H9 (cell line): ENCODE measurements around the gene CER1. TPM values are rescaled to one million over a fixed set of nuclear protein-coding genes. Genes with fewer than 3 reads are reported as not detected.

Source experiments
- DNase-seq: peaks from one replicate; pipeline ENCODE4 v3.0.0-alpha.2; 2017
- H2AFZ ChIP-seq: one replicate; pipeline ENCODE4 v1.6.1; 2013; ENCODE audit warnings: mild to moderate bottlenecking, low read length, control low read depth, moderate library complexity
- H2AK5ac ChIP-seq: 2 replicates; pipeline ENCODE4 v1.6.1; 2013; ENCODE audit warnings: low read length, control low read depth, mixed read lengths; ENCODE audit not compliant: insufficient read length
- H2BK120ac ChIP-seq: one replicate; pipeline ENCODE4 v1.6.1; 2013; ENCODE audit warnings: low read depth, mild to moderate bottlenecking, low read length, control low read depth, inconsistent platforms; ENCODE audit not compliant: poor library complexity, severe bottlenecking
- H2BK12ac ChIP-seq: 2 replicates; pipeline ENCODE4 v1.6.1; 2013; ENCODE audit warnings: low read length, control low read depth, mixed read lengths, low read depth; ENCODE audit not compliant: insufficient read length
- H2BK15ac ChIP-seq: 2 replicates; pipeline ENCODE4 v1.6.1; 2013; ENCODE audit warnings: low read depth, low read length, control low read depth
- H2BK20ac ChIP-seq: one replicate; pipeline ENCODE4 v1.6.1; 2013; ENCODE audit warnings: low read depth, mild to moderate bottlenecking, low read length, control low read depth, inconsistent platforms; ENCODE audit not compliant: poor library complexity, severe bottlenecking
- H2BK5ac ChIP-seq: 2 replicates; pipeline ENCODE4 v1.6.1; 2013; ENCODE audit warnings: low read length, control low read depth, mixed read lengths; ENCODE audit not compliant: insufficient read length
- H3K14ac ChIP-seq: 2 replicates; pipeline ENCODE4 v1.6.1; 2013; ENCODE audit warnings: low read length, control low read depth; ENCODE audit not compliant: insufficient read depth
- H3K18ac ChIP-seq: 2 replicates; pipeline ENCODE4 v1.6.1; 2013; ENCODE audit warnings: low read depth, mild to moderate bottlenecking, mixed read lengths, low read length, control low read depth; ENCODE audit not compliant: insufficient read length
- H3K23ac ChIP-seq: 2 replicates; pipeline ENCODE4 v1.6.1; 2013; ENCODE audit warnings: low read length, control low read depth, mixed read lengths, low read depth; ENCODE audit not compliant: insufficient read length
- H3K23me2 ChIP-seq: 2 replicates; pipeline ENCODE4 v1.6.1; 2013; ENCODE audit warnings: low read depth, mild to moderate bottlenecking, mixed read lengths, low read length, control low read depth; ENCODE audit not compliant: insufficient read length, poor library complexity, severe bottlenecking
- H3K27ac ChIP-seq: 2 replicates; pipeline ENCODE4 v1.5.1; 2013; ENCODE audit warnings: low read length, control low read depth, mixed read lengths, low read depth; ENCODE audit not compliant: insufficient read length
- H3K27me3 ChIP-seq: 2 replicates; pipeline ENCODE4 v1.6.1; 2013; ENCODE audit warnings: low read length, control low read depth, inconsistent platforms; ENCODE audit not compliant: insufficient read depth
- H3K4ac ChIP-seq: 2 replicates; pipeline ENCODE4 v1.6.1; 2013; ENCODE audit warnings: low read depth, mild to moderate bottlenecking, control low read depth, inconsistent platforms, low read length, moderate library complexity
- H3K4me1 ChIP-seq: 2 replicates; pipeline ENCODE4 v1.6.1; 2013; ENCODE audit warnings: low read length, control low read depth, inconsistent platforms; ENCODE audit not compliant: insufficient read depth
- H3K4me2 ChIP-seq: 2 replicates; pipeline ENCODE4 v1.6.1; 2013; ENCODE audit warnings: low read length, control low read depth, mixed read lengths; ENCODE audit not compliant: insufficient read length, insufficient read depth
- H3K56ac ChIP-seq: 2 replicates; pipeline ENCODE4 v1.6.1; 2013; ENCODE audit warnings: low read depth, mild to moderate bottlenecking, mixed read lengths, low read length, control low read depth; ENCODE audit not compliant: insufficient read length
- H3K79me1 ChIP-seq: 2 replicates; pipeline ENCODE4 v1.6.1; 2013; ENCODE audit warnings: low read depth, mild to moderate bottlenecking, moderate library complexity, low read length, control low read depth, inconsistent platforms; ENCODE audit not compliant: insufficient read depth, poor library complexity, severe bottlenecking
- H3K79me2 ChIP-seq: 2 replicates; pipeline ENCODE4 v1.6.1; 2013; ENCODE audit warnings: low read length, control low read depth, inconsistent platforms; ENCODE audit not compliant: insufficient read depth
- H3K9ac ChIP-seq: 2 replicates; pipeline ENCODE4 v1.6.1; 2013; ENCODE audit warnings: low read length, control low read depth, mixed read lengths; ENCODE audit not compliant: insufficient read length; ENCODE audit errors: extremely low read depth
- H3K9me3 ChIP-seq: one replicate; pipeline ENCODE4 v1.6.1; 2013; ENCODE audit warnings: low read depth, low read length, inconsistent platforms; ENCODE audit not compliant: control insufficient read depth
- H3T11ph ChIP-seq: one replicate; pipeline ENCODE4 v1.6.1; 2013; ENCODE audit warnings: mild to moderate bottlenecking, low read length, control low read depth, inconsistent platforms
- H4K20me1 ChIP-seq: one replicate; pipeline ENCODE4 v1.6.1; 2013; ENCODE audit not compliant: control insufficient read depth, insufficient read length, insufficient read depth
- H4K5ac ChIP-seq: 2 replicates; pipeline ENCODE4 v1.6.1; 2013; ENCODE audit warnings: low read depth, mild to moderate bottlenecking, mixed read lengths, low read length, control low read depth; ENCODE audit not compliant: insufficient read length
- H4K8ac ChIP-seq: replicated peaks from 2 replicates; pipeline ENCODE4 v1.6.1; 2013; ENCODE audit warnings: low read length, control low read depth, mixed read lengths, low read depth; ENCODE audit not compliant: insufficient read length
- H4K91ac ChIP-seq: 2 replicates; pipeline ENCODE4 v1.6.1; 2013; ENCODE audit warnings: low read depth, mild to moderate bottlenecking, moderate library complexity, mixed read lengths, low read length, control low read depth; ENCODE audit not compliant: insufficient read length
- H3K27ac Mint-ChIP-seq, 3 experiments: 2 replicates in 2 of 3; 3 replicates in 1 of 3; pipeline ENCODE4 v1.8.0; 2020 to 2021; ENCODE audit warnings: mixed read lengths in 3 of 3, mild to moderate bottlenecking in 1 of 3, moderate library complexity in 1 of 3
- H3K27me3 Mint-ChIP-seq: 2 replicates; pipeline ENCODE4 v1.8.0; 2021; ENCODE audit warnings: low read depth, mild to moderate bottlenecking, moderate library complexity, mixed read lengths
- H3K36me3 Mint-ChIP-seq, 3 experiments: 2 replicates in 2 of 3; 3 replicates in 1 of 3; pipeline ENCODE4 v1.8.0; 2020 to 2021; ENCODE audit warnings: low read depth in 3 of 3, mixed read lengths in 3 of 3; ENCODE audit not compliant: insufficient read depth in 1 of 3
- H3K4me1 Mint-ChIP-seq, 2 experiments: 2 replicates each; pipeline ENCODE4 v1.8.0; 2020; ENCODE audit warnings: mixed read lengths in 2 of 2
- H3K4me3 Mint-ChIP-seq, 2 experiments: 2 replicates in 1 of 2; 3 replicates in 1 of 2; pipeline ENCODE4 v1.8.0; 2020 to 2021; ENCODE audit warnings: mild to moderate bottlenecking in 2 of 2, mixed read lengths in 2 of 2, moderate library complexity in 1 of 2
- H3K9me3 Mint-ChIP-seq, 2 experiments: 2 replicates in 1 of 2; 3 replicates in 1 of 2; pipeline ENCODE4 v1.8.0; 2020; ENCODE audit warnings: mild to moderate bottlenecking in 2 of 2, mixed read lengths in 2 of 2, moderate library complexity in 1 of 2
- CTCF ChIP-seq: fragments of 200-600 bp; sonication (generic); conservative IDR thresholded peaks from 3 replicates; pipeline ENCODE4 v1.8.0; 2021; ENCODE audit warnings: antibody characterized with exemption, mild to moderate bottlenecking
- WGBS: extraction: QIAGEN DNeasy Blood & Tissue Kit; methylation state at CpG from one replicate; pipeline ENCODE4 v1.1.7; 2013; ENCODE audit warnings: missing lambda C conversion rate, low lambda C conversion rate, mixed read lengths; ENCODE audit not compliant: insufficient read length; ENCODE audit errors: extremely low coverage; 5-methylcytosine and 5-hydroxymethylcytosine counted together
- total RNA-seq: library from RNA; stranded (reverse); gene quantifications from 2 replicates; pipeline ENCODE4 v1.2.1, GENCODE V29; 2021

The CER1 gene
- total RNA-seq, 1 experiment from 2014 or later, result 22.3 TPM

- no peak overlapping the region for H3K4ac ChIP-seq
- H3K23ac ChIP-seq, result no peak overlapping the region
- no peaks in the 10 kb centered on the region for H3K27me3 ChIP-seq
- no peak overlapping the region for H3K27ac Mint-ChIP-seq
- H3K4me2 ChIP-seq, result no peak overlapping the region
- H2BK5ac ChIP-seq, result no peak overlapping the region
- H3K18ac ChIP-seq, result no peak overlapping the region
- H3K79me1 ChIP-seq, result no peaks in the 10 kb centered on the region
- peaks cover 0 to 9% (median 0%) of the 10 kb centered on the region in 3 experiments; a peak in 4 of 7 replicates for H3K36me3 Mint-ChIP-seq
- H2AK5ac ChIP-seq, result no peak overlapping the region
- DNase-seq, result no peak
- no peaks in the 10 kb centered on the region for H3K27me3 Mint-ChIP-seq
- no peak overlapping the region for H4K8ac ChIP-seq
- no peak overlapping the region for H3K4me3 Mint-ChIP-seq
- no peak overlapping the region for H2BK12ac ChIP-seq
- H3K4me1 Mint-ChIP-seq, result 0 out of 4 replicates have a peak, but pooled peaks cover 0 to 5% of the 10 kb centered on the region in 2 experiments
- H3K9me3 ChIP-seq, result no peaks in the 10 kb centered on the region
- no peak overlapping the region for H3K56ac ChIP-seq
- H3K9me3 Mint-ChIP-seq, result no peaks in the 10 kb centered on the region
- H3K14ac ChIP-seq, result no peak overlapping the region
- no peak overlapping the region for H2BK120ac ChIP-seq
- no peak for TF ChIP-seq CTCF
- WGBS, result no CpG with 5 or more reads among the region's 3 CpGs
- no peak overlapping the region for H3K27ac ChIP-seq
- no peak overlapping the region for H2BK20ac ChIP-seq
- H4K91ac ChIP-seq, result no peak overlapping the region
- H3K4me1 ChIP-seq, result no peaks in the 10 kb centered on the region
- H3K9ac ChIP-seq, result no peak overlapping the region
- no peak overlapping the region for H2BK15ac ChIP-seq
- H3K79me2 ChIP-seq, result no peaks in the 10 kb centered on the region
- H3K23me2 ChIP-seq, result no peaks in the 10 kb centered on the region
- H4K20me1 ChIP-seq, result no peaks in the 10 kb centered on the region
- H4K5ac ChIP-seq, result no peak overlapping the region
- H3T11ph ChIP-seq, result no peak overlapping the region
- no peak overlapping the region for H2AFZ ChIP-seq
Measured at GRCh38 chr9:14678776-14679175, 43.8 kb downstream of the CER1 start.
